Panc1 (cell line): ENCODE data around the gene KAT5.
"Not testable (repeated sequence)": the region's sequence is repeated elsewhere in the genome, so short reads cannot be mapped to it uniquely, and the experiment has no call there.

Source experiments
- POLR2AphosphoS5 ChIP-seq: IDR thresholded peaks from 2 replicates; pipeline ENCODE4 v1.6.1; 2012; ENCODE audit warnings: mild to moderate bottlenecking, low read depth, low read length, moderate library complexity
- TF ChIP-seq, protein P1 (sequence below): fragments of 450-650 bp; IDR thresholded peaks from 2 replicates; pipeline ENCODE4 v1.5.1; 2017; ENCODE audit warnings: mild to moderate bottlenecking

DNA sequence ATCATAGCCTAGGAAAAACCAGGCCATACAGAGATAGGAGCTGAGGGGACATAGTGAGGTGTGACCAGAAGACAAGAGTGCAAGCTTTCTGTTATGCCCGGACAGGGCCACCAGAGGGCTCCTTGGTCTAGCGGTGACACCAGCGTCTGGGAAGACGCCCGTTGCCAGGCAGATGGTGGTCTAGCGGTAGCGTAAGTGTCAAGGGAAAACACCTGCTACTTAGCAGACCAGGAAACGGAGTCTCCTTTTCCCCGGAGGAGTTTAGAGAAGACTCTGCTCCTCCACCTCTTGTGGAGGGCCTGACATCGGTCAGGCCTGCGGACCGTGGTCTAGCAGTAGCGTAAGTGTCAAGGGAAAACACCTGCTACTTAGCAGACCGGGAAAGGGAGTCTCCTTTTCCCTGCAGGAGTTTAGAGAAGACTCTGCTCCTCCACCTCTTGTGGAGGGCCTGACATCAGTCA, 5.7 kb upstream of the KAT5 start:
- TF ChIP-seq, protein P1, sequence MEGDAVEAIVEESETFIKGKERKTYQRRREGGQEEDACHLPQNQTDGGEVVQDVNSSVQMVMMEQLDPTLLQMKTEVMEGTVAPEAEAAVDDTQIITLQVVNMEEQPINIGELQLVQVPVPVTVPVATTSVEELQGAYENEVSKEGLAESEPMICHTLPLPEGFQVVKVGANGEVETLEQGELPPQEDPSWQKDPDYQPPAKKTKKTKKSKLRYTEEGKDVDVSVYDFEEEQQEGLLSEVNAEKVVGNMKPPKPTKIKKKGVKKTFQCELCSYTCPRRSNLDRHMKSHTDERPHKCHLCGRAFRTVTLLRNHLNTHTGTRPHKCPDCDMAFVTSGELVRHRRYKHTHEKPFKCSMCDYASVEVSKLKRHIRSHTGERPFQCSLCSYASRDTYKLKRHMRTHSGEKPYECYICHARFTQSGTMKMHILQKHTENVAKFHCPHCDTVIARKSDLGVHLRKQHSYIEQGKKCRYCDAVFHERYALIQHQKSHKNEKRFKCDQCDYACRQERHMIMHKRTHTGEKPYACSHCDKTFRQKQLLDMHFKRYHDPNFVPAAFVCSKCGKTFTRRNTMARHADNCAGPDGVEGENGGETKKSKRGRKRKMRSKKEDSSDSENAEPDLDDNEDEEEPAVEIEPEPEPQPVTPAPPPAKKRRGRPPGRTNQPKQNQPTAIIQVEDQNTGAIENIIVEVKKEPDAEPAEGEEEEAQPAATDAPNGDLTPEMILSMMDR: peak; percentile 92
- not testable (repeated sequence) for TF ChIP-seq POLR2AphosphoS5
